ENCODE data around the gene ZSWIM4. TPM values are rescaled to one million over a fixed set of nuclear protein-coding genes. Genes with fewer than 3 reads are reported as not detected.

ZSWIM4 gene
- polyA plus RNA-seq, 1 donor (not counting 4 experiments of a cell fraction or from before 2014, with no cell fraction given) = 0.71 TPM

- Histone ChIP-seq H3K27ac (ENCODE audit: control insufficient read depth, insufficient read depth, low read length) (no peak overlapping the region), H3K9ac (ENCODE audit: control insufficient read depth, extremely low read depth, insufficient read depth, low read length) (no peak overlapping the region), H3K4me3 (ENCODE audit: control insufficient read depth in 2 of 3, extremely low read depth in 1 of 3, insufficient read depth in 2 of 3, low read depth in 1 of 3, low read length in 3 of 3) (no peak overlapping the region), H2AFZ (ENCODE audit: control insufficient read depth, low read length) (no peak overlapping the region), H4K20me1 (ENCODE audit: control insufficient read depth, extremely low read depth, insufficient read depth, low read length) (peaks cover 32% of the 10 kb centered on the region), H3K9me3 (ENCODE audit: control insufficient read depth, low read depth, low read length) (no peaks in the 10 kb centered on the region), H3K9me1 (ENCODE audit: control insufficient read depth, extremely low read depth, insufficient read depth, low read length) (no peaks in the 10 kb centered on the region), H3K79me2 (ENCODE audit: control insufficient read depth, insufficient read depth, low read length) (no peaks in the 10 kb centered on the region), H3K4me2 (ENCODE audit: control insufficient read depth, extremely low read depth, insufficient read depth, low read depth, low read length) (no peak overlapping the region), H3K36me3 (ENCODE audit: control insufficient read depth in 2 of 2, extremely low read depth in 1 of 2, insufficient read depth in 2 of 2, low read length in 2 of 2) (peaks cover 14 to 17% of the 10 kb centered on the region in 2 experiments), H3K27me3 (ENCODE audit: control insufficient read depth, extremely low read depth, insufficient read depth, low read length) (no peaks in the 10 kb centered on the region), H3K4me1 (ENCODE audit: control insufficient read depth, extremely low read depth, insufficient read depth, low read length) (peaks cover 6% of the 10 kb centered on the region)
- dilution Hi-C loops (cut with MboI; ENCODE audit: extremely low pct_ligation_motif_present, low sequenced_read_pairs) = no loop called here
- DNase-seq (ENCODE audit: low read depth, low spot score) (no peak), FAIRE-seq (no peak)
- TF ChIP-seq, protein P1, sequence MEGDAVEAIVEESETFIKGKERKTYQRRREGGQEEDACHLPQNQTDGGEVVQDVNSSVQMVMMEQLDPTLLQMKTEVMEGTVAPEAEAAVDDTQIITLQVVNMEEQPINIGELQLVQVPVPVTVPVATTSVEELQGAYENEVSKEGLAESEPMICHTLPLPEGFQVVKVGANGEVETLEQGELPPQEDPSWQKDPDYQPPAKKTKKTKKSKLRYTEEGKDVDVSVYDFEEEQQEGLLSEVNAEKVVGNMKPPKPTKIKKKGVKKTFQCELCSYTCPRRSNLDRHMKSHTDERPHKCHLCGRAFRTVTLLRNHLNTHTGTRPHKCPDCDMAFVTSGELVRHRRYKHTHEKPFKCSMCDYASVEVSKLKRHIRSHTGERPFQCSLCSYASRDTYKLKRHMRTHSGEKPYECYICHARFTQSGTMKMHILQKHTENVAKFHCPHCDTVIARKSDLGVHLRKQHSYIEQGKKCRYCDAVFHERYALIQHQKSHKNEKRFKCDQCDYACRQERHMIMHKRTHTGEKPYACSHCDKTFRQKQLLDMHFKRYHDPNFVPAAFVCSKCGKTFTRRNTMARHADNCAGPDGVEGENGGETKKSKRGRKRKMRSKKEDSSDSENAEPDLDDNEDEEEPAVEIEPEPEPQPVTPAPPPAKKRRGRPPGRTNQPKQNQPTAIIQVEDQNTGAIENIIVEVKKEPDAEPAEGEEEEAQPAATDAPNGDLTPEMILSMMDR (optimal IDR thresholded peaks at IDR 0.05 in 1 of 3, IDR thresholded peaks at IDR 0.05 in 1 of 3, conservative IDR thresholded peaks at IDR 0.05 in 1 of 3; ENCODE audit: extremely low read depth in 1 of 3, insufficient read depth in 2 of 3, low read length in 3 of 3) = no peak
- TF ChIP-seq EZH2 (IDR thresholded peaks at IDR 0.05; ENCODE audit: low read length) = no peak
These were observed 35.7 kb downstream of the ZSWIM4 start for GRCh38 chr19:13830741-13831536.

DNA sequence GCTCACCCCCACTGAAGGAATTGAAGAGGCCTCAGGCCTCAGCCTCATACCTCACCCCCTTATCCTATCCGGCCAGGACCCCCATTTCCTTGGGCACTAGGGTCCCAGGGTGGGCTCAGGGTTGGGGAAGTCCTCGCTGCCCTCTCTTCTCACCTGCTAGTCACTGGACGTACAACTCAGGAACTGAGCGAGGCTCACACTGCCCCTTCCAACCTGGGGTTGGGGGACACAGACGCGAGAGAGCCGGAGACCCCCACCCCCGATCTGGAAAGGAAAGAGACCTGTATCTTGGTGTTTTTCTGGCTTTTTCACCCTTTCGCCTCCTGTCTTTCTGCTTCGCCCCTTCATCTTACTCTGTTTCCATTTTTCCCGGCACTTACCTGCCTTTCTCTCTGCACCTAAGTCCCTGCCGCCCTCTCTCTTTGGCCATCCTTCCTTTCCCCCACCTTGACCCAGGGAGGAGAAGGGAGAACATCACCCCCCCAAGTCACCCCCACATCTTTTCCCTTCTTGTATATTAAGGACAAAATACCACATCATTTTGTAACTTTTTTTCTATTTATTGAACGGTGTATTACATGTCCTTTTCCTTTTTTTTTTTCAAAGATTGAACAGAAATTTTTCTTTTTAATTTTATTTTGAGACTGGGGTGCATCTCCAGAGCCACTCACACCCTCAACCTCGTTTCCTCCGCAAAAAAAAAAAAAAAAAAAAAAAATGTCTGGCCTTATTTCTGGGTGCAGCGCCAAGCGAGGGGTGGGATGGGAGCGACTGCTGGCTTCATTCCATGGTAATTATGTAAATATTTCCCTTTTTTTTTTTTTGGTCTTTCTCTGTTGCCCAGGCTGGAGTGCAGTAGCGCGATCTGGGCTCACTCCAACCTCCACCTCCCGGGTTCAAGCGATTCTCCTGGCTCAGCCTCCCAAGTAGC, 36.6 kb downstream of the ZSWIM4 start:
- Histone ChIP-seq H4K20me1 (ENCODE audit: control insufficient read depth, extremely low read depth, insufficient read depth, low read length) (peaks cover 41% of the 10 kb centered on the region), H3K4me1 (ENCODE audit: control insufficient read depth, extremely low read depth, insufficient read depth, low read length) (peaks cover 9% of the 10 kb centered on the region), H3K4me3 (ENCODE audit: control insufficient read depth in 2 of 3, extremely low read depth in 1 of 3, insufficient read depth in 2 of 3, low read depth in 1 of 3, low read length in 3 of 3) (no peak overlapping the region), H2AFZ (ENCODE audit: control insufficient read depth, low read length) (no peak overlapping the region), H3K4me2 (ENCODE audit: control insufficient read depth, extremely low read depth, insufficient read depth, low read depth, low read length) (no peak overlapping the region), H3K27ac (ENCODE audit: control insufficient read depth, insufficient read depth, low read length) (no peak overlapping the region), H3K36me3 (ENCODE audit: control insufficient read depth in 2 of 2, extremely low read depth in 1 of 2, insufficient read depth in 2 of 2, low read length in 2 of 2) (peaks cover 21 to 22% of the 10 kb centered on the region in 2 experiments), H3K9ac (ENCODE audit: control insufficient read depth, extremely low read depth, insufficient read depth, low read length) (no peak overlapping the region), H3K27me3 (ENCODE audit: control insufficient read depth, extremely low read depth, insufficient read depth, low read length) (no peaks in the 10 kb centered on the region), H3K9me3 (ENCODE audit: control insufficient read depth, low read depth, low read length) (no peaks in the 10 kb centered on the region), H3K79me2 (ENCODE audit: control insufficient read depth, insufficient read depth, low read length) (peaks cover 2% of the 10 kb centered on the region), H3K9me1 (ENCODE audit: control insufficient read depth, extremely low read depth, insufficient read depth, low read length) (no peaks in the 10 kb centered on the region)
- dilution Hi-C loops (cut with MboI; ENCODE audit: extremely low pct_ligation_motif_present, low sequenced_read_pairs) = no loop called here
- no peak for DNase-seq (ENCODE audit: low read depth, low spot score)
- FAIRE-seq = no peak
- no peak for TF ChIP-seq EZH2 (IDR thresholded peaks at IDR 0.05; ENCODE audit: low read length)
- TF ChIP-seq, protein P1 (optimal IDR thresholded peaks at IDR 0.05 in 1 of 3, IDR thresholded peaks at IDR 0.05 in 1 of 3, conservative IDR thresholded peaks at IDR 0.05 in 1 of 3; ENCODE audit: extremely low read depth in 1 of 3, insufficient read depth in 2 of 3, low read length in 3 of 3) = no peak

All from keratinocyte (primary cell).